ENCODE results near the gene PRPF6. TPM values are rescaled to one million over a fixed set of nuclear protein-coding genes. Genes with fewer than 3 reads are reported as not detected.

PRPF6 gene
- total and polyA plus RNA-seq, 2 of the 13 experiments (the other 11 are each of a cell fraction or from before 2014, with no cell fraction given), result 63.7 to 101 TPM

- peak; percentile 86 for TF ChIP-seq RBFOX2 (IDR thresholded peaks at IDR 0.05; ENCODE audit: low read depth, low read length)
- peak; percentile 71 for TF ChIP-seq DMAP1 (CRISPR knock-in tag; IDR thresholded peaks at IDR 0.05)
- 0 out of 2 replicates have a peak, but pooled peaks have one; percentile 56 for TF ChIP-seq ZNF160 (CRISPR knock-in tag; IDR thresholded peaks at IDR 0.05)
- peak; percentile 57; the same call in 1 of the 2 replicates for TF ChIP-seq SIX1 (CRISPR knock-in tag; IDR thresholded peaks at IDR 0.05; ENCODE audit: borderline replicate concordance)
- TF ChIP-seq GTF3A (CRISPR knock-in tag; conservative IDR thresholded peaks at IDR 0.05), result peak; percentile 78; the same call in 1 of the 2 replicates
- peak; percentile 79 for TF ChIP-seq MED1 (CRISPR knock-in tag; IDR thresholded peaks at IDR 0.05)
- no peak; the same call in 1 of the 2 replicates for TF ChIP-seq ZNF264 (CRISPR knock-in tag; IDR thresholded peaks at IDR 0.05)
- peak; percentile 87 for TF ChIP-seq CREM (IDR thresholded peaks at IDR 0.05)
- 0 out of 2 replicates have a peak, but pooled peaks have one; percentile 35 for TF ChIP-seq CREM (CRISPR knock-in tag; IDR thresholded peaks at IDR 0.05)
- TF ChIP-seq ZFP41 (CRISPR knock-in tag; IDR thresholded peaks at IDR 0.05; ENCODE audit: borderline replicate concordance), result no peak
- TF ChIP-seq ZNF7 (CRISPR knock-in tag; IDR thresholded peaks at IDR 0.05), result peak; percentile 46; the same call in 1 of the 2 replicates
- peak; percentile 83 for TF ChIP-seq U2AF1 (optimal IDR thresholded peaks at IDR 0.05; ENCODE audit: low read depth, low read length)
- peak; percentile 53; the same call in 1 of the 2 replicates for TF ChIP-seq ZNF362 (CRISPR knock-in tag; IDR thresholded peaks at IDR 0.05; ENCODE audit: borderline replicate concordance)
- 0 out of 2 replicates have a peak, but pooled peaks have one; percentile 25 for TF ChIP-seq ZIK1 (CRISPR knock-in tag; IDR thresholded peaks at IDR 0.05; ENCODE audit: borderline replicate concordance, low read depth)
- TF ChIP-seq GLI4 (CRISPR knock-in tag; IDR thresholded peaks at IDR 0.05; ENCODE audit: borderline replicate concordance), result peak; percentile 72; the same call in 1 of the 2 replicates
- TF ChIP-seq TOPORS (CRISPR knock-in tag; IDR thresholded peaks at IDR 0.05), result peak; percentile 53; the same call in 1 of the 2 replicates
- no peak; the same call in 1 of the 2 replicates for TF ChIP-seq ZNF503 (CRISPR knock-in tag; IDR thresholded peaks at IDR 0.05)
- TF ChIP-seq TFE3 (CRISPR knock-in tag; IDR thresholded peaks at IDR 0.05), result peak; percentile 66
- peak; percentile 98 for TF ChIP-seq NCOR1 (IDR thresholded peaks at IDR 0.05; ENCODE audit: borderline replicate concordance, low read length)
- no peak for TF ChIP-seq RFX3 (CRISPR knock-in tag; IDR thresholded peaks at IDR 0.05)
- peak; percentile 41; the same call in 1 of the 2 replicates for TF ChIP-seq HMGXB3 (CRISPR knock-in tag; IDR thresholded peaks at IDR 0.05; ENCODE audit: borderline replicate concordance)
Observed at GRCh38 chr20:64024141-64024990, 43.4 kb downstream of the PRPF6 start (continued).

Measured in HepG2 (cell line).